HepG2 (cell line): ENCODE data around the gene MTA2. TPM values are rescaled to one million over a fixed set of nuclear protein-coding genes. Genes with fewer than 3 reads are reported as not detected.

Source experiments
- ATF7-NPFF ChIP-seq: sonication (generic); formaldehyde crosslinking; IDR thresholded peaks from 2 replicates; pipeline ENCODE4 v1.8.1; 2023; ENCODE audit warnings: mild to moderate bottlenecking, low read depth, missing genetic modification reagents, moderate library complexity
- DNMT3B ChIP-seq: conservative IDR thresholded peaks from 2 replicates; pipeline ENCODE4 v1.6.1; 2016; ENCODE audit warnings: missing biosample characterization, control low read depth
- GATA4 ChIP-seq: sonication (generic); IDR thresholded peaks from 2 replicates; pipeline ENCODE4 v1.6.1; 2016; ENCODE audit warnings: antibody characterized with exemption, low read depth, borderline replicate concordance
- JUN ChIP-seq: sonication (generic); formaldehyde crosslinking; IDR thresholded peaks from 2 replicates; pipeline ENCODE4 v1.4.0; 2020; ENCODE audit warnings: mild to moderate bottlenecking, missing genetic modification reagents
- KIAA2018 ChIP-seq: sonication (generic); formaldehyde crosslinking; IDR thresholded peaks from 2 replicates; pipeline ENCODE4 v1.5.0; 2020; ENCODE audit warnings: mild to moderate bottlenecking, missing genetic modification reagents, borderline replicate concordance
- KMT2A ChIP-seq: sonication (generic); formaldehyde crosslinking; IDR thresholded peaks from 2 replicates; pipeline ENCODE4 v1.4.0; 2020; ENCODE audit warnings: missing genetic modification reagents
- MXD1 ChIP-seq: sonication (generic); formaldehyde crosslinking; IDR thresholded peaks from 2 replicates; pipeline ENCODE4 v1.4.0; 2020; ENCODE audit warnings: mild to moderate bottlenecking, missing genetic modification reagents
- NBN ChIP-seq: fragments of 450-650 bp; conservative IDR thresholded peaks from 2 replicates; pipeline ENCODE4 v1.6.1; 2017
- REL ChIP-seq: sonication (generic); formaldehyde crosslinking; conservative IDR thresholded peaks from 2 replicates; pipeline ENCODE4 v1.8.0; 2022; ENCODE audit warnings: mild to moderate bottlenecking, missing genetic modification reagents, moderate library complexity
- SMAD9 ChIP-seq: sonication (generic); formaldehyde crosslinking; IDR thresholded peaks from 2 replicates; pipeline ENCODE4 v1.5.1; 2020; ENCODE audit warnings: mild to moderate bottlenecking, missing genetic modification reagents
- SP2 ChIP-seq: sonication (generic); formaldehyde crosslinking; IDR thresholded peaks from 2 replicates; pipeline ENCODE4 v1.5.1; 2020; ENCODE audit warnings: mild to moderate bottlenecking, missing genetic modification reagents
- STAG1 ChIP-seq: sonication (generic); formaldehyde crosslinking; IDR thresholded peaks from 2 replicates; pipeline ENCODE4 v1.4.0; 2020; ENCODE audit warnings: missing genetic modification reagents
- ZNF10 ChIP-seq: sonication (generic); formaldehyde crosslinking; IDR thresholded peaks from 2 replicates; pipeline ENCODE4 v1.4.0; 2020; ENCODE audit warnings: mild to moderate bottlenecking, low read depth, missing genetic modification reagents, borderline replicate concordance
- ZNF3 ChIP-seq: IDR thresholded peaks from 2 replicates; pipeline ENCODE4 v1.7.0; 2017; ENCODE audit warnings: inconsistent platforms
- ZNF441 ChIP-seq: sonication (generic); formaldehyde crosslinking; IDR thresholded peaks from 2 replicates; pipeline ENCODE4 v1.7.0; 2021; ENCODE audit warnings: missing genetic modification reagents, borderline replicate concordance
- ZNF484 ChIP-seq: sonication (generic); formaldehyde crosslinking; IDR thresholded peaks from 2 replicates; pipeline ENCODE4 v1.5.1; 2020; ENCODE audit warnings: mild to moderate bottlenecking, low read depth, missing genetic modification reagents, borderline replicate concordance
- ZNF597 ChIP-seq: sonication (generic); formaldehyde crosslinking; IDR thresholded peaks from 2 replicates; pipeline ENCODE4 v1.5.0; 2020; ENCODE audit warnings: missing genetic modification reagents
- ZNF670 ChIP-seq: sonication (generic); formaldehyde crosslinking; IDR thresholded peaks from 2 replicates; pipeline ENCODE4 v1.8.0; 2022; ENCODE audit warnings: mild to moderate bottlenecking, missing genetic modification reagents, borderline replicate concordance
- ZNF761 ChIP-seq: sonication (generic); formaldehyde crosslinking; conservative IDR thresholded peaks from 2 replicates; pipeline ENCODE4 v1.4.0; 2020; ENCODE audit warnings: mild to moderate bottlenecking, missing genetic modification reagents
- ZNF883 ChIP-seq: sonication (generic); formaldehyde crosslinking; IDR thresholded peaks from 2 replicates; pipeline ENCODE4 v1.5.1; 2020; ENCODE audit warnings: mild to moderate bottlenecking, missing genetic modification reagents; ENCODE audit errors: not compliant biosample characterization
- polyA plus RNA-seq, 8 experiments: library from polyadenylated mRNA; depleted of rRNA in 3 of 8; stranded (reverse) in 7 of 8; unstranded in 1 of 8; fragments of >200 nt; fragmentation: Illumina TruSeq in 4 of 8; extraction: Trizol in 4 of 8; gene quantifications; 2 replicates each; pipeline versions ENCODE4 v1.2.1 to v1.2.3, GENCODE V29; 2011 to 2016; ENCODE audit warnings: low read depth in 4 of 8, missing spikeins in 1 of 8, mixed read lengths in 1 of 8; ENCODE audit not compliant: insufficient read depth in 1 of 8
- total RNA-seq, 5 experiments: library from RNA; depleted of rRNA; stranded (reverse); fragments of >200 nt; fragmentation: Illumina TruSeq; extraction: Trizol; gene quantifications; 2 replicates each; pipeline ENCODE4 v1.2.3, GENCODE V29; 2016; ENCODE audit warnings: low read depth in 1 of 5

MTA2 gene
- total and polyA plus RNA-seq, 2 of the 13 experiments (the other 11 are each of a cell fraction or from before 2014, with no cell fraction given), result 14.0 to 70.0 TPM

GRCh38 chr11:62645946-62646824, 44.5 kb upstream of the MTA2 start, which contains the start of gene GANAB (continued):
- TF ChIP-seq REL (CRISPR knock-in tag) (0 out of 2 replicates have a peak, but pooled peaks have one; percentile 70), DNMT3B (no peak), SP2 (CRISPR knock-in tag) (peak; percentile 89), ATF7-NPFF (no peak), ZNF670 (CRISPR knock-in tag) (peak; percentile 73; the same call in 1 of the 2 replicates), ZNF3 (CRISPR knock-in tag) (no peak), GATA4 (peak; percentile 16; the same call in 1 of the 2 replicates), KMT2A (CRISPR knock-in tag) (peak; percentile 36; the same call in 1 of the 2 replicates), ZNF441 (CRISPR knock-in tag) (peak; percentile 29; the same call in 1 of the 2 replicates), MXD1 (CRISPR knock-in tag) (peak; percentile 54; the same call in 1 of the 2 replicates), ZNF10 (no peak), ZNF883 (peak; percentile 5), JUN (CRISPR knock-in tag) (no peak), ZNF761 (CRISPR knock-in tag) (0 out of 2 replicates have a peak, but pooled peaks have one; percentile 67), STAG1 (CRISPR knock-in tag) (no peak), KIAA2018 (CRISPR knock-in tag) (0 out of 2 replicates have a peak, but pooled peaks have one; percentile 63), SMAD9 (no peak), ZNF597 (CRISPR knock-in tag) (no peak), NBN (no peak), ZNF484 (CRISPR knock-in tag) (no peak)
